Activated T-helper 2 cell treated with anti-CD3 and anti-CD28 coated beads, Interferon-gamma antibody, Interleukin-2, Interleukin-4, amounts not matched to agents 10 μg/mL and 5 μg/mL and 100 μg/mL, durations not matched to agents 14 hours and 24 hours and 36 hours (primary cell): ENCODE data around the gene RAB17. TPM values are rescaled to one million over a fixed set of nuclear protein-coding genes. Genes with fewer than 3 reads are reported as not detected.

Experiments used
- DNase-seq: peaks from one replicate; pipeline ENCODE4 v3.0.0; 2021; ENCODE audit warnings: low spot score
- H3K27ac Mint-ChIP-seq: one replicate; pipeline ENCODE4 v1.8.0; 2021; ENCODE audit warnings: mixed read lengths
- H3K27me3 Mint-ChIP-seq: one replicate; pipeline ENCODE4 v1.8.0; 2021; ENCODE audit warnings: low read depth, mixed read lengths
- H3K36me3 Mint-ChIP-seq: one replicate; pipeline ENCODE4 v1.8.0; 2021; ENCODE audit warnings: low read depth, mixed read lengths
- H3K4me1 Mint-ChIP-seq: one replicate; pipeline ENCODE4 v1.8.0; 2021; ENCODE audit warnings: low read depth, mixed read lengths
- H3K4me3 Mint-ChIP-seq: one replicate; pipeline ENCODE4 v1.8.0; 2021; ENCODE audit warnings: low read depth, mild to moderate bottlenecking, moderate library complexity, mixed read lengths
- H3K9me3 Mint-ChIP-seq: one replicate; pipeline ENCODE4 v1.8.0; 2021; ENCODE audit warnings: mixed read lengths
- intact Hi-C: fragments of 100-400 bp; cut with micrococcal nuclease; formaldehyde crosslinking; loops from one replicate; pipeline ENCODE4 v1.15.1; 2023
- total RNA-seq: library from RNA; stranded (reverse); gene quantifications from 2 replicates; pipeline ENCODE4 v1.2.3, GENCODE V29; 2022

Gene RAB17
- total RNA-seq, 1 donor from 2014 or later: 0.23 TPM

- intact Hi-C loops: no loop called here
- no peaks in the 10 kb centered on the region for H3K9me3 Mint-ChIP-seq
- H3K27me3 Mint-ChIP-seq: peaks cover 2% of the 10 kb centered on the region
- H3K4me3 Mint-ChIP-seq: no peak overlapping the region
- no peak for DNase-seq
- no peaks in the 10 kb centered on the region for H3K4me1 Mint-ChIP-seq
- no peak overlapping the region for H3K27ac Mint-ChIP-seq
- no peaks in the 10 kb centered on the region for H3K36me3 Mint-ChIP-seq
Observed at GRCh38 chr2:237564526-237565131, 25.9 kb downstream of the RAB17 start.

DNA sequence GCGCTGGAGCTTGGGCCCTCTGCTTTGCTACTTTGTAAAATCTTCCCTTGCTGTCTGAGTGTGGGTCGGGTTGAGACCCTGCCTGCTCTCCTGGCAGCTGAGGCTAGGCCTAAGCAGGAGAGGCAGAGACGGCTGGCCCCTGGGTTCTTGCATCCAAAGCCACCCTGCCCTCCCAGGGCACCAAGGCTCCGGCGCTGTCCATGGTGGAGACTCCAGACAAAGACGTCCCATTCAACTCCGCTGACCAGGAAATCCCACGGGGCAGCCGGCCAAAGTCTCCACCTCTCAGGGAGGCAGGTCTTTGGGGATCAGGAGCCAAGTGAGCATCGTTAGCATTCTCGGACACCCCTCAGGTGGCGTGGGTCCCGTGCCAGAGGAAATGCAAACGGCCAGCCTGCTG lies 26.7 kb downstream of the RAB17 start:
- H3K4me1 Mint-ChIP-seq: no peaks in the 10 kb centered on the region
- H3K27ac Mint-ChIP-seq: no peak overlapping the region
- no peaks in the 10 kb centered on the region for H3K36me3 Mint-ChIP-seq

DNA sequence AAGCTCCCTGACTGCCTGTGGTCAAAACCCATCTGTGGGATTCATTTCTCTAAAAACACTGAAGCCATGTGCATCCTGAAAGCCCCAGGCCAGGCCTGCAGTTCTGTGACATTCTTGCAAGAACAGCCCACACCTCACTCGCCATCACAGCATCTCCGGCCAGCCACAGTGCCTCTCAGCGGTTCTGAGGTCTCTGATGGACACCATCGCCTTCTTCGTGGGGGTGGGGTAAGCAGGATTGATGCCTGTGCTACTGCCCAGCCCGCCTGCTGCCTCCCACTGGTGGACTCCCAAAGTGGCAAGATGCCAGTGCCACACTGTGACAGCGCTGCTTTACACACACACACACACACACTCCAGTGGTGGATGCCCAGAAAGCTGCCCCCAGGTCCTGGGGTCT lies 29.3 kb downstream of the RAB17 start:
- Mint-ChIP-seq H3K36me3 (no peaks in the 10 kb centered on the region), H3K4me1 (peaks cover 11% of the 10 kb centered on the region), H3K27ac (no peak overlapping the region), H3K27me3 (peaks cover 4% of the 10 kb centered on the region), H3K4me3 (no peak overlapping the region), H3K9me3 (peaks cover 2% of the 10 kb centered on the region)
- no peak for DNase-seq
- intact Hi-C loops: no loop called here

More for the DNA sequence above, 26.7 kb downstream of the RAB17 start:
- intact Hi-C loops: no loop called here
- no peak overlapping the region for H3K4me3 Mint-ChIP-seq
- no peak for DNase-seq
- H3K9me3 Mint-ChIP-seq: no peaks in the 10 kb centered on the region
- H3K27me3 Mint-ChIP-seq: peaks cover 2% of the 10 kb centered on the region

DNA sequence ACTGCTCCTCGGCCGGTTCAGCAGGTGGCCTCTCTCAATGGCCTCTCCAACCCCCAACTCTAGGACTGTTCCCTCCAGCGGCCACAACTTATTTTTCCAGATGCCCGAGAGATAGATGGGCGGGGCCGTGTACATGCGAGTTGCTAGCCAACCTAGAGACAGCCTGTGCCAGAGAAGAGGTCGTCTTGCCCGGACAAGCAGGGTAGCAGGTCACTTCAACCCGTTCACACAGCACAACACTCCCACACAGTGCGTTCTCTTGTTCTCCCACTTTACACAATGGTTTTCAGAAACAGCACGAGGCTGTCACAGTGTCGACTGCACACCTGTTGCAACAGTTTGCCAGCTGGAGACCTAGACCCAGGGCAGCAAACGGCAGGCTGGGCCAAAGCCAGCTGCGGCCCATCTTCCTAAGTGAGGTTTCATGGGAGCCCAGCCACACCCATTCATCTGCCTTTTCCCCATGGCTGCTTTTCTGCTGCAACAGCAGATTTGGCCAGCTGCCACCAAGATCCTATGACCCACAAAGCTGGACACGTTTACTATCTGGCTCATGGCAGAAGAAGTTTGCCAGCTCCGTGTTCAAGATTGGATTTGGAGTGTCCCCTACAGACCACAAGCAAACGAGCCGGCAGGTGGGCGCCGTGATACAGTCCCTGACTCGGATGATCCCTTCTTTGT lies 31.4 kb downstream of the RAB17 start:
- Mint-ChIP-seq H3K27me3 (peaks cover 4% of the 10 kb centered on the region), H3K27ac (no peak overlapping the region), H3K36me3 (no peaks in the 10 kb centered on the region), H3K4me3 (no peak overlapping the region), H3K4me1 (peaks cover 11% of the 10 kb centered on the region), H3K9me3 (peaks cover 10% of the 10 kb centered on the region)
- DNase-seq: no peak
- intact Hi-C loops: no loop called here

GRCh38 chr2:237557633-237558015 lies 32.9 kb downstream of the RAB17 start:
- Mint-ChIP-seq H3K36me3 (no peaks in the 10 kb centered on the region), H3K27me3 (peaks cover 4% of the 10 kb centered on the region), H3K4me1 (peaks cover 11% of the 10 kb centered on the region), H3K27ac (no peak overlapping the region), H3K4me3 (no peak overlapping the region), H3K9me3 (peaks cover 10% of the 10 kb centered on the region)
- no peak for DNase-seq
- intact Hi-C loops: no loop called here

GRCh38 chr2:237556773-237557632 lies 33.5 kb downstream of the RAB17 start:
- Mint-ChIP-seq H3K4me1 (peaks cover 11% of the 10 kb centered on the region), H3K36me3 (no peaks in the 10 kb centered on the region), H3K27ac (no peak overlapping the region), H3K27me3 (peaks cover 1% of the 10 kb centered on the region), H3K9me3 (peaks cover 10% of the 10 kb centered on the region), H3K4me3 (no peak overlapping the region)
- intact Hi-C loops: no loop called here
- no peak for DNase-seq

- no peak overlapping the region for H3K27ac Mint-ChIP-seq
- intact Hi-C loops: no loop called here
- DNase-seq: no peak
- H3K4me1 Mint-ChIP-seq: peaks cover 11% of the 10 kb centered on the region
- peaks cover 10% of the 10 kb centered on the region for H3K9me3 Mint-ChIP-seq
- H3K36me3 Mint-ChIP-seq: no peaks in the 10 kb centered on the region
- no peak overlapping the region for H3K4me3 Mint-ChIP-seq
- peaks cover 1% of the 10 kb centered on the region for H3K27me3 Mint-ChIP-seq
Observed at GRCh38 chr2:237555560-237555959, 35.0 kb downstream of the RAB17 start.

- no peaks in the 10 kb centered on the region for H3K36me3 Mint-ChIP-seq
Observed at GRCh38 chr2:237553948-237554347, 36.6 kb downstream of the RAB17 start.

GRCh38 chr2:237552908-237553307 lies 37.6 kb downstream of the RAB17 start:
- Mint-ChIP-seq H3K36me3 (no peaks in the 10 kb centered on the region), H3K9me3 (peaks cover 10% of the 10 kb centered on the region), H3K27me3 (peaks cover under 1% of the 10 kb centered on the region), H3K4me1 (peaks cover 10% of the 10 kb centered on the region), H3K27ac (no peak overlapping the region), H3K4me3 (no peak overlapping the region)
- intact Hi-C loops: no loop called here
- no peak for DNase-seq

More at GRCh38 chr2:237553948-237554347, 36.6 kb downstream of the RAB17 start:
- H3K27ac Mint-ChIP-seq: no peak overlapping the region
- peaks cover 1% of the 10 kb centered on the region for H3K27me3 Mint-ChIP-seq
- DNase-seq: no peak
- H3K4me3 Mint-ChIP-seq: no peak overlapping the region
- intact Hi-C loops: no loop called here
- H3K9me3 Mint-ChIP-seq: peaks cover 10% of the 10 kb centered on the region
- peaks cover 11% of the 10 kb centered on the region for H3K4me1 Mint-ChIP-seq

- intact Hi-C loops: no loop called here
- Mint-ChIP-seq H3K27me3 (no peaks in the 10 kb centered on the region), H3K4me1 (no peaks in the 10 kb centered on the region), H3K9me3 (peaks cover 8% of the 10 kb centered on the region), H3K4me3 (no peak overlapping the region), H3K36me3 (no peaks in the 10 kb centered on the region), H3K27ac (no peak overlapping the region)
- no peak for DNase-seq
Observed at GRCh38 chr2:237551071-237551574, 39.4 kb downstream of the RAB17 start.

GRCh38 chr2:237549643-237550415 lies 40.7 kb downstream of the RAB17 start:
- intact Hi-C loops: no loop called here
- H3K27me3 Mint-ChIP-seq: no peaks in the 10 kb centered on the region
- H3K9me3 Mint-ChIP-seq: no peaks in the 10 kb centered on the region
- H3K27ac Mint-ChIP-seq: no peak overlapping the region
- H3K4me3 Mint-ChIP-seq: no peak overlapping the region
- no peaks in the 10 kb centered on the region for H3K36me3 Mint-ChIP-seq
- H3K4me1 Mint-ChIP-seq: no peaks in the 10 kb centered on the region
- DNase-seq: no peak

DNA sequence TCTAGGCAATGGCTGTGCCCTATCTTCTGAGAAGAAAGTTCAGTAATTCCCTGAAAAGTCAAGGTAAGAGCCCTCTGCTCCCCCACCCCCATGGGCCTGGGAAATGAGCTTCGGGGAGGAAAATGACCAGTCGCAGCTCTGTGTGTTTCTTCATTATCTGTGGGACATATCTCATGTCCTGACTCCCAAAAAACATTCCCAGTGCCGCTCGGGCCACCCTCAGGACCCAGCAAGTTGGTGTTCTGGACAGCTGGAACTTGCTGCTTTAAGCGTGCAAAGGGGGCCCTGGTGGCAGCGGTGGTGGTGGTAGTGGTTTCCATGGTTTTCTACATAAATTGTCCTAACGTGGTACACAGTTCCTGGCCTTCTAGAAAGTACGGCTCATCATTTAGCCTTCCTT lies 41.3 kb downstream of the RAB17 start:
- Mint-ChIP-seq H3K27me3 (no peaks in the 10 kb centered on the region), H3K36me3 (no peaks in the 10 kb centered on the region), H3K4me3 (no peak overlapping the region), H3K4me1 (no peaks in the 10 kb centered on the region), H3K27ac (no peak overlapping the region), H3K9me3 (no peaks in the 10 kb centered on the region)
- intact Hi-C loops: no loop called here
- DNase-seq: no peak
